Neuron (in vitro differentiated cells): ENCODE data around the gene SEPTIN6.

Experiments used
- H2AFZ ChIP-seq: one replicate; pipeline ENCODE4 v1.6.1; 2013; ENCODE audit warnings: low read depth, mild to moderate bottlenecking, inconsistent platforms, low read length, moderate library complexity
- H3K27me3 ChIP-seq: one replicate; pipeline ENCODE4 v1.6.1; 2013; ENCODE audit warnings: low read length; ENCODE audit not compliant: insufficient read depth
- H3K36me3 ChIP-seq: one replicate; pipeline ENCODE4 v1.6.1; 2013; ENCODE audit warnings: low read length; ENCODE audit not compliant: insufficient read depth
- H3K4me1 ChIP-seq: one replicate; pipeline ENCODE4 v1.6.1; 2013; ENCODE audit warnings: low read length; ENCODE audit not compliant: insufficient read depth
- H3K4me3 ChIP-seq: 2 replicates; pipeline ENCODE4 v1.5.1; 2013; ENCODE audit warnings: mild to moderate bottlenecking, low read length, moderate library complexity
- H3K9me3 ChIP-seq: one replicate; pipeline ENCODE4 v1.6.1; 2013; ENCODE audit warnings: low read length

Gene SEPTIN6

GRCh38 chrX:119659522-119659921, 33.4 kb downstream of the SEPTIN6 start:
- H2AFZ ChIP-seq, result no peak overlapping the region
- H3K27me3 ChIP-seq, result no peaks in the 10 kb centered on the region
- H3K9me3 ChIP-seq, result no peaks in the 10 kb centered on the region
- no peak overlapping the region for H3K4me3 ChIP-seq
- H3K4me1 ChIP-seq, result no peaks in the 10 kb centered on the region
- no peaks in the 10 kb centered on the region for H3K36me3 ChIP-seq

- H3K4me3 ChIP-seq, result no peak overlapping the region
- no peaks in the 10 kb centered on the region for H3K9me3 ChIP-seq
- H2AFZ ChIP-seq, result no peak overlapping the region
- no peaks in the 10 kb centered on the region for H3K36me3 ChIP-seq
- no peaks in the 10 kb centered on the region for H3K4me1 ChIP-seq
- no peaks in the 10 kb centered on the region for H3K27me3 ChIP-seq
Measured at GRCh38 chrX:119655125-119655524, 37.8 kb downstream of the SEPTIN6 start.

- no peaks in the 10 kb centered on the region for H3K9me3 ChIP-seq
- no peaks in the 10 kb centered on the region for H3K27me3 ChIP-seq
- H2AFZ ChIP-seq, result no peak overlapping the region
- H3K4me3 ChIP-seq, result no peak overlapping the region
- no peaks in the 10 kb centered on the region for H3K4me1 ChIP-seq
- no peaks in the 10 kb centered on the region for H3K36me3 ChIP-seq
Measured at GRCh38 chrX:119654112-119654531, 38.8 kb downstream of the SEPTIN6 start.

GRCh38 chrX:119648421-119648775, 44.6 kb downstream of the SEPTIN6 start:
- H3K4me1 ChIP-seq, result no peaks in the 10 kb centered on the region
- no peak overlapping the region for H3K4me3 ChIP-seq
- H3K27me3 ChIP-seq, result no peaks in the 10 kb centered on the region
- no peaks in the 10 kb centered on the region for H3K36me3 ChIP-seq
- H3K9me3 ChIP-seq, result no peaks in the 10 kb centered on the region
- H2AFZ ChIP-seq, result no peak overlapping the region

GRCh38 chrX:119647552-119648420, 45.2 kb downstream of the SEPTIN6 start:
- H3K27me3 ChIP-seq, result no peaks in the 10 kb centered on the region
- no peak overlapping the region for H2AFZ ChIP-seq
- H3K36me3 ChIP-seq, result no peaks in the 10 kb centered on the region
- no peak overlapping the region for H3K4me3 ChIP-seq
- no peaks in the 10 kb centered on the region for H3K9me3 ChIP-seq
- H3K4me1 ChIP-seq, result no peaks in the 10 kb centered on the region

- H2AFZ ChIP-seq, result no peak overlapping the region
- no peaks in the 10 kb centered on the region for H3K36me3 ChIP-seq
- no peaks in the 10 kb centered on the region for H3K27me3 ChIP-seq
- no peaks in the 10 kb centered on the region for H3K4me1 ChIP-seq
- H3K9me3 ChIP-seq, result no peaks in the 10 kb centered on the region
- H3K4me3 ChIP-seq, result no peak overlapping the region
Measured at GRCh38 chrX:119647089-119647488, 45.9 kb downstream of the SEPTIN6 start.

GRCh38 chrX:119646515-119646914, 46.5 kb downstream of the SEPTIN6 start:
- Histone ChIP-seq H3K36me3 (no peaks in the 10 kb centered on the region), H3K4me1 (no peaks in the 10 kb centered on the region), H3K4me3 (no peak overlapping the region), H2AFZ (no peak overlapping the region), H3K27me3 (no peaks in the 10 kb centered on the region), H3K9me3 (no peaks in the 10 kb centered on the region)

- peaks cover 5% of the 10 kb centered on the region for H3K4me1 ChIP-seq
- H3K4me3 ChIP-seq, result no peak overlapping the region
- H2AFZ ChIP-seq, result no peak overlapping the region
- H3K27me3 ChIP-seq, result no peaks in the 10 kb centered on the region
- H3K9me3 ChIP-seq, result no peaks in the 10 kb centered on the region
- no peaks in the 10 kb centered on the region for H3K36me3 ChIP-seq
Measured at GRCh38 chrX:119643696-119644095, 49.3 kb downstream of the SEPTIN6 start.
